ENCODE measurements around the gene RAX. TPM values are rescaled to one million over a fixed set of nuclear protein-coding genes. Genes with fewer than 3 reads are reported as not detected.

The RAX gene
- total and polyA plus RNA-seq, 2 of the 8 experiments (the other 6 are each of a cell fraction or from before 2014, with no cell fraction given) = 0.12 to 0.52 TPM

GRCh38 chr18:59271606-59272220 lies 1.5 kb downstream of the RAX start:
- no peak overlapping the region for H3K9ac ChIP-seq (replicated peaks in 1 of 4; ENCODE audit: extremely low read depth in 1 of 4, low read depth in 3 of 4, low read length in 3 of 4)
- no peak overlapping the region for H3K14ac ChIP-seq (ENCODE audit: insufficient read length)
- H3K23ac ChIP-seq (ENCODE audit: insufficient read length) = no peak overlapping the region
- H3K23me2 ChIP-seq (ENCODE audit: low read depth, low read length) = peaks cover 19% of the 10 kb centered on the region; the same call in 1 of the 2 replicates
- H3K27ac ChIP-seq (ENCODE audit: low read depth, low read length) = no peak overlapping the region
- H2BK12ac ChIP-seq (ENCODE audit: low read depth, low read length) = 0 out of 2 replicates have a peak overlapping the region, but pooled peaks have one; percentile 50
- peaks cover 12 to 18% of the 10 kb centered on the region in 2 experiments for H4K20me1 ChIP-seq (replicated peaks in 1 of 2; ENCODE audit: control insufficient read depth in 1 of 2, insufficient read depth in 2 of 2, low read length in 2 of 2)
- no peak overlapping the region for H3K56ac ChIP-seq (replicated peaks; ENCODE audit: insufficient read length, low read depth, low read length)
- H3K4me2 ChIP-seq (ENCODE audit: insufficient read depth in 1 of 2, low read depth in 2 of 2, low read length in 2 of 2) = peak overlapping the region; percentile 89 to 91
- H2AK5ac ChIP-seq (ENCODE audit: low read depth, low read length) = no peak overlapping the region
- DNase-seq (ENCODE audit: low read depth in 1 of 2, low spot score in 2 of 2) = no peak
- no peak overlapping the region for H3K18ac ChIP-seq (ENCODE audit: extremely low read depth, low read length)
- H2BK5ac ChIP-seq (ENCODE audit: low read depth, low read length) = no peak overlapping the region
- no peaks in the 10 kb centered on the region; a peak in 1 of 8 replicates for H3K36me3 ChIP-seq (ENCODE audit: control insufficient read depth in 2 of 4, insufficient read depth in 4 of 4, low read length in 3 of 4)
- H3K4ac ChIP-seq (replicated peaks; ENCODE audit: insufficient read length, low read depth, low read length) = no peak overlapping the region
- H2AFZ ChIP-seq (ENCODE audit: low read length) = no peak overlapping the region
- H3K4me3 ChIP-seq (ENCODE audit: extremely low read depth in 1 of 4, insufficient read depth in 2 of 4, low read depth in 3 of 4, low read length in 4 of 4) = peak overlapping the region; percentile 38 to 73 (median 57); a peak in 5 of 8 replicates
- no peaks in the 10 kb centered on the region for H3K79me1 ChIP-seq (ENCODE audit: low read depth, low read length)
- ChIA-PET CTCF (ENCODE audit: partially characterized antibody) (interaction anchor here (0.8 to 15.5 kb wide), 9 partner anchors 8 to 190 kb away, joined by 3 to 129 read pairs (median 9); partner anchors contain the start of gene GRP), POLR2A (ENCODE audit: partially characterized antibody) (interaction anchor here (2.2 to 2.5 kb wide), 2 partner anchors 8 to 23 kb away, joined by 7 to 10 read pairs; no protein-coding TSS in a partner anchor)
- no peak overlapping the region for H4K5ac ChIP-seq (ENCODE audit: insufficient read length, low read depth, low read length)
- no peak overlapping the region for H2BK20ac ChIP-seq (ENCODE audit: low read length)
- H3K4me1 ChIP-seq (replicated peaks in 1 of 4; ENCODE audit: control insufficient read depth in 3 of 4, insufficient read depth in 4 of 4, low read length in 3 of 4) = peaks cover 16 to 31% (median 20%) of the 10 kb centered on the region in 4 experiments
- WGBS, 2 experiments (ENCODE audit: extremely low coverage in 1 of 2, insufficient coverage in 1 of 2, insufficient read length in 1 of 2, insufficient replicate concordance in 2 of 2, low coverage in 1 of 2, low lambda C conversion rate in 2 of 2, missing lambda C conversion rate in 1 of 2) = 12% methylated on average over 14 of the region's 14 CpGs; no CpG with 5 or more reads in 1 of the 2 experiments
- H3K79me2 ChIP-seq (ENCODE audit: control insufficient read depth in 1 of 2, insufficient read depth in 2 of 2, low read length in 2 of 2) = no peaks in the 10 kb centered on the region
- no peak for FAIRE-seq
- H3K27me3 ChIP-seq (replicated peaks in 1 of 4; ENCODE audit: control insufficient read depth in 3 of 4, extremely low read depth in 1 of 4, insufficient read depth in 3 of 4, low read length in 3 of 4) = peaks cover 77 to 98% (median 93%) of the 10 kb centered on the region in 4 experiments
- H4K8ac ChIP-seq (ENCODE audit: extremely low read depth, insufficient read depth, low read length) = peak overlapping the region; percentile 53; the same call in 1 of the 2 replicates
- no peak overlapping the region for H4K91ac ChIP-seq (replicated peaks; ENCODE audit: insufficient read length, low read length)
- peak overlapping the region; percentile 88; the same call in 1 of the 2 replicates for H2BK15ac ChIP-seq (ENCODE audit: low read length)
- H3K9me3 ChIP-seq (ENCODE audit: insufficient read depth in 2 of 2, low read depth in 1 of 2, low read length in 1 of 2) = no peaks in the 10 kb centered on the region
- no peak overlapping the region for H2BK120ac ChIP-seq (replicated peaks; ENCODE audit: low read depth, low read length)
- TF ChIP-seq SP2 (IDR thresholded peaks at IDR 0.05; ENCODE audit: low read length) (no peak), RNF2 (IDR thresholded peaks at IDR 0.05; ENCODE audit: borderline replicate concordance, low read depth, low read length, missing control alignments, poor library complexity, severe bottlenecking) (peak; percentile 93), USF2 (IDR thresholded peaks at IDR 0.05; ENCODE audit: low read length) (no peak), RBBP5 (IDR thresholded peaks at IDR 0.05; ENCODE audit: borderline replicate concordance, low read depth, low read length) (no peak), CBX8 (IDR thresholded peaks at IDR 0.05; ENCODE audit: borderline replicate concordance, low read depth, low read length) (peak; percentile 95), MAX (IDR thresholded peaks at IDR 0.05) (no peak), SP4 (IDR thresholded peaks at IDR 0.05; ENCODE audit: low read length) (no peak), TAF7 (optimal IDR thresholded peaks at IDR 0.05; ENCODE audit: borderline replicate concordance, low read depth, low read length) (no peak), NRF1 (IDR thresholded peaks at IDR 0.05; ENCODE audit: low read depth, low read length) (no peak), NANOG (IDR thresholded peaks at IDR 0.05; ENCODE audit: insufficient read depth, low read depth, low read length, poor library complexity, severe bottlenecking) (no peak)
